Adipose tissue (tissue), 3 donors: ENCODE measurements around the gene FANCI. TPM values are rescaled to one million over a fixed set of nuclear protein-coding genes. Genes with fewer than 3 reads are reported as not detected.

ENCODE experiments used
- H3K27ac ChIP-seq: one replicate; pipeline ENCODE4 v1.5.1; 2013; ENCODE audit warnings: low read depth, low read length
- WGBS, 3 donors: extraction: QIAGEN DNeasy Blood & Tissue Kit; methylation state at CpG; one replicate each; pipeline ENCODE4 v1.1.7; 2013; 5-methylcytosine and 5-hydroxymethylcytosine counted together
- polyA plus RNA-seq, 3 donors: library from polyadenylated mRNA; stranded (reverse); fragments of 200-250 nt; gene quantifications; one replicate each; pipeline ENCODE4 v1.2.3, GENCODE V29; 2013
- donor health status: healthy with polysubstance abuse.
- donor health status: Bipolar disorder and iron deficiency.
- donor health status: healthy.

Gene FANCI
- polyA plus RNA-seq, result 1 to 10 TPM; 1.5 to 2.5 (median 1.6) TPM

GRCh38 chr15:89243691-89244573 lies at the start of gene FANCI:
Gene FANCI (plus strand): TSS chr15:89243979. CDS start chr15:89247648, 3,669 bp downstream.
- 0% methylated on average over 69 of the region's 69 CpGs for WGBS, 3 donors
- no peak within 1 kb of the TSS for H3K27ac ChIP-seq

- no peak overlapping the region for H3K27ac ChIP-seq
- WGBS, 3 donors, result 93 to 96% (median 93%) methylated on average over 4 of the region's 4 CpGs
These were observed 49.2 kb upstream of the FANCI start for GRCh38 chr15:89194608-89195007.

- 69 to 82% (median 75%) methylated on average over 8 of the region's 8 CpGs for WGBS, 3 donors
- H3K27ac ChIP-seq, result no peak overlapping the region
These were observed 47.9 kb upstream of the FANCI start for GRCh38 chr15:89195836-89196235.

- WGBS, 3 donors, result 82 to 93% (median 83%) methylated on average over 6 of the region's 6 CpGs
- no peak overlapping the region for H3K27ac ChIP-seq
These were observed 47.5 kb upstream of the FANCI start for GRCh38 chr15:89196241-89196640.

- 28 to 65% (median 49%) methylated on average over 7 of the region's 7 CpGs for WGBS, 3 donors
- H3K27ac ChIP-seq, result no peak overlapping the region
These were observed 46.8 kb upstream of the FANCI start for GRCh38 chr15:89196994-89197393.

GRCh38 chr15:89197503-89197971 lies 46.2 kb upstream of the FANCI start:
- no peak overlapping the region for H3K27ac ChIP-seq
- 35 to 63% (median 48%) methylated on average over 4 of the region's 4 CpGs for WGBS, 3 donors

GRCh38 chr15:89198196-89198595 lies 45.6 kb upstream of the FANCI start:
- 63 to 97% (median 91%) methylated on average over 2 of the region's 2 CpGs for WGBS, 3 donors
- no peak overlapping the region for H3K27ac ChIP-seq

- H3K27ac ChIP-seq, result no peak overlapping the region
- WGBS, 3 donors, result 31 to 91% (median 85%) methylated on average over 3 of the region's 3 CpGs
These were observed 44.8 kb upstream of the FANCI start for GRCh38 chr15:89198934-89199333.

GRCh38 chr15:89199746-89200145 lies 44.0 kb upstream of the FANCI start:
- 32 to 40% (median 35%) methylated on average over 6 of the region's 6 CpGs for WGBS, 3 donors
- no peak overlapping the region for H3K27ac ChIP-seq

GRCh38 chr15:89200182-89200581 lies 43.6 kb upstream of the FANCI start:
- WGBS, 3 donors, result 85 to 89% (median 86%) methylated on average over 12 of the region's 12 CpGs
- H3K27ac ChIP-seq, result no peak overlapping the region

GRCh38 chr15:89201465-89202005 lies 42.2 kb upstream of the FANCI start:
- 86 to 89% (median 87%) methylated on average over 17 to 20 of the region's 20 CpGs for WGBS, 3 donors

GRCh38 chr15:89203705-89204273 lies 40.0 kb upstream of the FANCI start:
- no peak overlapping the region for H3K27ac ChIP-seq
- WGBS, 3 donors, result 28 to 70% (median 35%) methylated on average over 2 of the region's 2 CpGs

More at GRCh38 chr15:89201465-89202005, 42.2 kb upstream of the FANCI start:
- H3K27ac ChIP-seq, result no peak overlapping the region

GRCh38 chr15:89205991-89206585 lies 37.7 kb upstream of the FANCI start:
- WGBS, 3 donors, result 69 to 76% (median 75%) methylated on average over 14 of the region's 14 CpGs
- no peak overlapping the region for H3K27ac ChIP-seq

- no peak overlapping the region for H3K27ac ChIP-seq
- WGBS, 3 donors, result 0 to 1% (median 1%) methylated on average over 14 of the region's 14 CpGs
These were observed 36.9 kb upstream of the FANCI start for GRCh38 chr15:89206908-89207331.

- H3K27ac ChIP-seq, result no peak overlapping the region
These were observed 35.5 kb upstream of the FANCI start for GRCh38 chr15:89208256-89208655.

- 81 to 97% (median 88%) methylated on average over 1 of the region's 1 CpG for WGBS, 3 donors
- no peak overlapping the region for H3K27ac ChIP-seq
These were observed 34.7 kb upstream of the FANCI start for GRCh38 chr15:89209057-89209456.

GRCh38 chr15:89211678-89212170 lies 32.1 kb upstream of the FANCI start:
- 77 to 90% (median 80%) methylated on average over 5 of the region's 5 CpGs for WGBS, 3 donors
- H3K27ac ChIP-seq, result no peak overlapping the region

- WGBS, 3 donors, result 80 to 86% (median 82%) methylated on average over 2 of the region's 2 CpGs
- no peak overlapping the region for H3K27ac ChIP-seq
These were observed 28.2 kb upstream of the FANCI start for GRCh38 chr15:89215627-89216026.

GRCh38 chr15:89217031-89217430 lies 26.7 kb upstream of the FANCI start:
- H3K27ac ChIP-seq, result no peak overlapping the region
- 87 to 91% (median 90%) methylated on average over 20 of the region's 20 CpGs for WGBS, 3 donors
